ENCODE results near the gene MCF2L.

The MCF2L gene

GRCh38 chr13:113049521-113049941 is 80.5 kb downstream of the MCF2L start:
- TF ChIP-seq CTCF (IDR thresholded peaks at IDR 0.05; ENCODE audit: insufficient read depth, low read depth, low read length, missing control alignments) = no peak
- no peak overlapping the region for H3K4me3 ChIP-seq (ENCODE audit: low read length)
- no peak for DNase-seq (ENCODE audit: low read depth)

- no peak for DNase-seq (ENCODE audit: low read depth)
- TF ChIP-seq CTCF (IDR thresholded peaks at IDR 0.05; ENCODE audit: insufficient read depth, low read depth, low read length, missing control alignments) = no peak
- no peak overlapping the region for H3K4me3 ChIP-seq (ENCODE audit: low read length)
These were observed 81.0 kb downstream of the MCF2L start for GRCh38 chr13:113049981-113050380.

GRCh38 chr13:113050734-113051431 is 81.9 kb downstream of the MCF2L start:
- H3K4me3 ChIP-seq (ENCODE audit: low read length) = no peak overlapping the region
- TF ChIP-seq CTCF (IDR thresholded peaks at IDR 0.05; ENCODE audit: insufficient read depth, low read depth, low read length, missing control alignments) = no peak
- DNase-seq (ENCODE audit: low read depth) = no peak

- no peak for DNase-seq (ENCODE audit: low read depth)
- no peak for TF ChIP-seq CTCF (IDR thresholded peaks at IDR 0.05; ENCODE audit: insufficient read depth, low read depth, low read length, missing control alignments)
- no peak overlapping the region for H3K4me3 ChIP-seq (ENCODE audit: low read length)
These were observed 82.6 kb downstream of the MCF2L start for GRCh38 chr13:113051641-113052040.

GRCh38 chr13:113052206-113052605 is 83.2 kb downstream of the MCF2L start:
- no peak for TF ChIP-seq CTCF (IDR thresholded peaks at IDR 0.05; ENCODE audit: insufficient read depth, low read depth, low read length, missing control alignments)
- no peak for DNase-seq (ENCODE audit: low read depth)
- no peak overlapping the region for H3K4me3 ChIP-seq (ENCODE audit: low read length)

GRCh38 chr13:113052971-113053370 is 84.0 kb downstream of the MCF2L start:
- TF ChIP-seq CTCF (IDR thresholded peaks at IDR 0.05; ENCODE audit: insufficient read depth, low read depth, low read length, missing control alignments) = no peak
- no peak for DNase-seq (ENCODE audit: low read depth)
- H3K4me3 ChIP-seq (ENCODE audit: low read length) = no peak overlapping the region

GRCh38 chr13:113053376-113053775 is 84.4 kb downstream of the MCF2L start:
- DNase-seq (ENCODE audit: low read depth) = no peak
- TF ChIP-seq CTCF (IDR thresholded peaks at IDR 0.05; ENCODE audit: insufficient read depth, low read depth, low read length, missing control alignments) = no peak
- no peak overlapping the region for H3K4me3 ChIP-seq (ENCODE audit: low read length)

Measured in epithelial cell of esophagus (primary cell).